Adrenal gland (tissue), 5 donors: Measurements from ENCODE around the gene CBFA2T3.

Source experiments
- POLR2A ChIP-seq, 2 donors: fragments of 450-650 bp; IDR thresholded peaks; one replicate each; pipeline ENCODE4 v1.6.1; 2017; ENCODE audit warnings: antibody characterized with exemption in 2 of 2, mild to moderate bottlenecking in 2 of 2, moderate library complexity in 1 of 2
- TF ChIP-seq, protein P1 (sequence below), 6 experiments: fragments of 450-650 bp in 4 of 6; fragments of 200-600 bp in 2 of 6; sonication (generic) in 1 of 6; IDR thresholded peaks; 1 replicate in 5 of 6; 2 replicates in 1 of 6; pipeline versions ENCODE4 v1.5.1 to v1.8.0; 2016 to 2021; ENCODE audit warnings: antibody characterized with exemption in 6 of 6, mild to moderate bottlenecking in 2 of 6, moderate library complexity in 1 of 6
- donor health status: DM: no; HTN: no; CAD: no.

DNA sequence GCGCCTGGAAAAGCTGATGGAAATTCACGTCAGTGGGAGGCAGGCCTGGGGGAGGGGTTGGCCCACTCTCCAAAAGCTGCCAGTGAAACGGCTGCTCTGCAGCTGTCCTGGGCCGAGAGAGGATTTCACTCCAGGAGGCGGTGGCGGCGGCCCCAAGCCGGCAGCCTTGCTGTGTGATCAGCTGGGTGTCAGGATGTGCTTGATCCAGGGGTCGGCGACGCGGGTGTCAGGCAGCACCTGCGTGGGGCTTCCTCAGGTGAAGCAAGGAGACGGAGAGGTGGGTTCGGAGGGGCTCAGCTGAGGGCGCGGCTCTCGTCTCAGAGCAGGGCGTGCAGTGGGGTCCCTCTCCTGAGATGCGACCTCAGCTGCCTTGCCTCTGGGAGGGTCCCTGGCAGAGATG is 7.0 kb downstream of the CBFA2T3 start:
- TF ChIP-seq, protein P1, sequence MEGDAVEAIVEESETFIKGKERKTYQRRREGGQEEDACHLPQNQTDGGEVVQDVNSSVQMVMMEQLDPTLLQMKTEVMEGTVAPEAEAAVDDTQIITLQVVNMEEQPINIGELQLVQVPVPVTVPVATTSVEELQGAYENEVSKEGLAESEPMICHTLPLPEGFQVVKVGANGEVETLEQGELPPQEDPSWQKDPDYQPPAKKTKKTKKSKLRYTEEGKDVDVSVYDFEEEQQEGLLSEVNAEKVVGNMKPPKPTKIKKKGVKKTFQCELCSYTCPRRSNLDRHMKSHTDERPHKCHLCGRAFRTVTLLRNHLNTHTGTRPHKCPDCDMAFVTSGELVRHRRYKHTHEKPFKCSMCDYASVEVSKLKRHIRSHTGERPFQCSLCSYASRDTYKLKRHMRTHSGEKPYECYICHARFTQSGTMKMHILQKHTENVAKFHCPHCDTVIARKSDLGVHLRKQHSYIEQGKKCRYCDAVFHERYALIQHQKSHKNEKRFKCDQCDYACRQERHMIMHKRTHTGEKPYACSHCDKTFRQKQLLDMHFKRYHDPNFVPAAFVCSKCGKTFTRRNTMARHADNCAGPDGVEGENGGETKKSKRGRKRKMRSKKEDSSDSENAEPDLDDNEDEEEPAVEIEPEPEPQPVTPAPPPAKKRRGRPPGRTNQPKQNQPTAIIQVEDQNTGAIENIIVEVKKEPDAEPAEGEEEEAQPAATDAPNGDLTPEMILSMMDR (IDR thresholded peaks at IDR 0.05), result no peak
- no peak for TF ChIP-seq POLR2A (IDR thresholded peaks at IDR 0.05)
